GM12864 (cell line): ENCODE data around the gene SLC26A11.
"Not testable (repeated sequence)": the region's sequence is repeated elsewhere in the genome, so short reads cannot be mapped to it uniquely, and the experiment has no call there.

Source experiments
- DNase-seq: peaks from one replicate; pipeline ENCODE4 v3.0.0-alpha.2; 2011; ENCODE audit warnings: low read depth
- H3K4me3 ChIP-seq: 2 replicates; pipeline ENCODE4 v1.5.1; 2011; ENCODE audit warnings: mild to moderate bottlenecking, low read depth, low read length, control low read depth
- CTCF ChIP-seq: IDR thresholded peaks from 2 replicates; pipeline ENCODE4 v1.5.1; 2011; ENCODE audit warnings: low read depth, mild to moderate bottlenecking, moderate library complexity, low read length, control low read depth, inconsistent platforms; ENCODE audit errors: missing control alignments

The SLC26A11 gene

GRCh38 chr17:80243526-80244433 lies 23.6 kb downstream of the SLC26A11 start:
- TF ChIP-seq CTCF: no peak
- no peak overlapping the region for H3K4me3 ChIP-seq
- DNase-seq: no peak

GRCh38 chr17:80244448-80244847 lies 24.2 kb downstream of the SLC26A11 start:
- DNase-seq, H3K4me3 ChIP-seq: not testable (repeated sequence)

GRCh38 chr17:80244871-80245509 lies 24.8 kb downstream of the SLC26A11 start:
- no peak for TF ChIP-seq CTCF
- no peak for DNase-seq
- H3K4me3 ChIP-seq: no peak overlapping the region

- no peak for TF ChIP-seq CTCF
- DNase-seq: no peak
These were observed 25.5 kb downstream of the SLC26A11 start for GRCh38 chr17:80245566-80246265.

GRCh38 chr17:80246266-80246681 lies 26.0 kb downstream of the SLC26A11 start:
- no peak for DNase-seq
- no peak for TF ChIP-seq CTCF
- H3K4me3 ChIP-seq: no peak overlapping the region

More at GRCh38 chr17:80245566-80246265, 25.5 kb downstream of the SLC26A11 start:
- no peak overlapping the region for H3K4me3 ChIP-seq

- no peak for TF ChIP-seq CTCF
- DNase-seq: no peak
- no peak overlapping the region for H3K4me3 ChIP-seq
These were observed 26.5 kb downstream of the SLC26A11 start for GRCh38 chr17:80246726-80247125.

GRCh38 chr17:80247561-80247960 lies 27.3 kb downstream of the SLC26A11 start:
- no peak overlapping the region for H3K4me3 ChIP-seq
- no peak for DNase-seq
- TF ChIP-seq CTCF: no peak
